Occipital lobe (tissue), 2 donors: ENCODE measurements around the gene RPUSD3. TPM values are rescaled to one million over a fixed set of nuclear protein-coding genes. Genes with fewer than 3 reads are reported as not detected.

Experiments used
- DNase-seq: peaks from one replicate; lab custom pipeline; 2025; lab: John Stamatoyannopoulos, UW
- total RNA-seq: library from RNA; depleted of rRNA; stranded (reverse); fragments of >200 nt; gene quantifications from one replicate; pipeline ENCODE4 v1.2.3, GENCODE V29; 2014

The RPUSD3 gene
- total RNA-seq, 1 donor from 2014 or later, result 20.9 TPM

DNA sequence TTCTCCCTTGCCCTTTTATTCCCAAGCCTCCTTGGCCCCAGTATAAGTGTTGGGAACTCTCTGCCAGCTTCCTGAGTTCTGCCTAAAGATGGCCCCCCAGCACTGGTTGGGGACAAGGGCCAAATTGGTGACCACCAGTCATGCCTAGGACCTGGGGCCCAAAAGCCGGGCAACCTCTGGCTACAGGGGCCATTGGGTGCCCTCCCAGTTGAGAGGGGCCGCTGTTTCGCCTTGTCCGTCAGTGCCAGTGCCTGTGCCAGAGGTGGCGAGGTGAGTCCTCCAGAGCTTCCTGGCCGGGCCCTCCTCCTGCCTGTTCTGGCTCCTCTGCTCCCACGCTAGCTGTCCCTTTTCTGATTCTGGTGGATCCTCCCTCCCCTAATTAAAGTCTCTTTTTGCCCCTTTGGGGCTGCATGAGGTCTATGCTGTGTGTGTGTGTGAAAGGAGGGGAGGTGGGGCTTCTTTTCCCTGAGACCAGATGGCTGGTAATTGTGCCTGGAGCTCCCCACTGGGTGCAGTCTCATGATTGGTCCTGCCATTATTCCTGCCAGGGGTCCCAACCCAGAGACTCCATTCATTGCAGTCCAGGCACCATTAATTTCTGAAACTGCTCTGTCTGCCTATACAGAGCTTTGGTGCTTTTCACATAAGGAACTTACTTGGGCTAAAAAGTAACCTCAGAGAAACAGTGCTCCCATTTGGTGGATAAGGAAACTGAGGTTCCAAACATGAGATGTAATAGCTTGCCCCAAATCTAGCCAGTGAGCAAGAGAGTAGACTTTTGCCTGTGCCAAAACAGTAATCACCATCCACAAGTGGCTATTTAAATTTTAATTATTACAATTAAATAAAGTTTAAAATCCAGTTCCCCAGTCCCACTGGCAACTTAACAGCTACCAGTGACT is 36.9 kb downstream of the RPUSD3 start:
- DNase-seq, result no peak

GRCh38 chr3:9806137-9806536 is 37.7 kb downstream of the RPUSD3 start:
- no peak for DNase-seq

- no peak for DNase-seq
Observed at GRCh38 chr3:9804996-9805395, 38.8 kb downstream of the RPUSD3 start.

DNA sequence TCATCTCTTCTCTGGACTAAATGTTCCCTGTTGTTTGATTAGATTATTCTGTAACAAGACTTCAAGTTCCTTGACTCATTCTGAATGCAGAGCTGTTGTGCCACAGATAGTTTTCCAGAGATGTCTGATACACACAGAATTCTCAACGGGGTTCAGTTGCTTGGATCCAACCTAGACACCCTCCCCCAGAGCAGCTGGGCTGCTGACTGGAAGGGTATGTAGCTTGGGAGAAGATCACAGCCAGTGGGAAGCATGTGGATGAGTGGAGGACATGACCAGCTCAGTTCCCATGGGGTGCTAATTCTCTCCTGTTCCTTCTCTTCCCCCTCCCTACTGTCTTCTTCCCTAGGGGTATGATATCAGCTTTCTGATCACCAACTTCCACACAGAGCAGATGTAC is 40.3 kb downstream of the RPUSD3 start:
- DNase-seq, result peak; percentile 47

GRCh38 chr3:9800529-9800928 is 43.3 kb downstream of the RPUSD3 start:
- no peak for DNase-seq

DNA sequence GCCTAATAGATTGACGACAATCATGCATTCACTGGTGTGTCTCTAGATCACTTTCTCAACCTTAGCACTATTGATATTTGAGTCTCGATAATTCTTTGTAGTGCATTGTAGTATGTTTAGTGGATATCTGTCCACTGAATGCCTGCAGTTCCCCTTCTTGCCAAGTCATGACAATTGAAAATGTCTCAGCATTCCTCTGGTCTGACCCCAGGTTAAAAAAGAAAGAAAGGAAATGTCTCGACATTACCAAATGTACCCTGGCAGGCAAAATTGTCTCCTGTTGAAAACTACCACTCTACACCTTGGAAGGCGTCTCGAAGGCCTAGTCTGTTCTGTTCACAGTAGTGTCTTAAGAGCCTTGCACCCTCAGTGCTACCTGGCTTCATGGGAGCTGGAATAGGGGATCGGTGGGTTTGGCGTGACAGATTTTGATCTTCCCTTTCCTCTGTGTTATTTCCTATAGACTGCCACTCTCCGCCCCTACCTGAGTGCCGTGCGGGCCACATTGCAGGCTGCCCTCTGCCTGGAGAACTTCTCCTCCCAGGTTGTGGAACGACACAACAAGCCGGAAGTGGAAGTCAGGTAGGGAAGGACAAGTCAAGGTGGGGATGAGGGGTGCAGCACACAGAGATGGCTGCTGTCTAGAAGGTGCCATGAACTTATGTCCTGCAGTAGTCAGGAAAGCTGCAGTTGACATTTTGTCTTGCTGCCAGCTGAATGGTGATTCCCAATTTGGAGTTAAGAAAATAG is 46.4 kb downstream of the RPUSD3 start:
- no peak for DNase-seq

DNA sequence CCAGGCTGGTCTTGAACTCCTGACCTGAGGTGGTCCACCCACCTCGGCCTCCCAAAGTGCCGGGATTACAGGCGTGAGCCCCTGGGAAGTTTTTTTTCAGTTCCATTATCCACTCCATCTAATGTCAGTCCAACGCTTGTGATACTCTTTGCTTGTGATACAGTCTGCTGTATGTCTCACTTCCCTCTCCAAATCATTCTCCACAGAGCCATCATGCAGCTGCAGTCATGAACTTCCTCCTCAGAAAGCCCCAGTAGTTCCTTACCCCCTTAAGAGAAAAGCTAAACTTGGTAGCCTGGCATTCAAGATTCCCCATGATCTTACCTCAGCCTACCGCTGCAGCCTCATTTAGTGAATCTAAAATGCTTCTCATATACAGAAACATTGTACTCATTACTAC is 48.6 kb downstream of the RPUSD3 start:
- no peak for DNase-seq

DNA sequence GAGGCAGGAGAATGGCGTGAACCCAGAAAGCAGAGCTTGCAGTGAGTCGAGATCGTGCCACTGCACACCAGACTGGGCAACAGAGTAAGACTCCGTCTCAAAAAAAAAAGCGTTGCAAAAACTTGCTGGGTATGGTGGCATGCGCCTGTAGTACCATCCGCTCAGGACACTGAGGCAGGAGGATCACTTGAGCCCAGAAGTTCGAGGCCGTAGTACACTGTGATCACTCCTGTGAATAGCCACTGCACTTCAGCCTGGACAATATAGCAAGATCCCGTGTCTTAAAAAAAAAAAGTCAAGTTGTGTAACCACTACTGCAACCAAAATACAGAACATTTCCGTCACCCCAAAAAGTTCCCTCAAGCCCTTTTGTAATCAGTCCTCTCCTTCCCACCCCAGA is 49.4 kb downstream of the RPUSD3 start:
- DNase-seq, result no peak

GRCh38 chr3:9793161-9793781 is 50.5 kb downstream of the RPUSD3 start:
- no peak for DNase-seq

- peak; percentile 91 for DNase-seq
Observed at GRCh38 chr3:9792405-9793160, 51.2 kb downstream of the RPUSD3 start, which contains the start of the genes ARPC4 and TADA3. Gene ARPC4, plus strand, starts transcription at chr3:9793082. Its CDS starts 40 bp downstream, at chr3:9793122. Gene TADA3, minus strand, starts transcription at chr3:9792473. Its CDS starts 1,007 bp downstream, at chr3:9791466.

- DNase-seq, result no peak
Observed at GRCh38 chr3:9791790-9792404, 51.9 kb downstream of the RPUSD3 start.

- no peak for DNase-seq
Observed at GRCh38 chr3:9791127-9791526, 52.7 kb downstream of the RPUSD3 start.

Other genes starting within 250 kb of the RPUSD3 start
- gene MTMR14, start 194.5 kb downstream of the RPUSD3 start, total RNA-seq, result 16.2 TPM
- 0.31 TPM for gene CPNE9, start 140.2 kb downstream of the RPUSD3 start, total RNA-seq
- gene BRPF1, start 112.3 kb downstream of the RPUSD3 start, total RNA-seq, result 16.8 TPM
- gene OGG1, start 94.1 kb downstream of the RPUSD3 start, total RNA-seq, result 61.3 TPM
- gene CAMK1, start 74.1 kb downstream of the RPUSD3 start, total RNA-seq, result 56.1 TPM
- gene TADA3, start 51.5 kb downstream of the RPUSD3 start, total RNA-seq, result 28.1 TPM
- 162 TPM for gene ARPC4, start 50.9 kb downstream of the RPUSD3 start, total RNA-seq
- gene TTLL3, start 33.7 kb downstream of the RPUSD3 start, total RNA-seq, result 16.5 TPM
- not detected for gene CIDEC, start 36.2 kb upstream of the RPUSD3 start, total RNA-seq
- gene JAGN1, start 46.6 kb upstream of the RPUSD3 start, total RNA-seq, result 17.8 TPM
- gene IL17RE, start 58.8 kb upstream of the RPUSD3 start, total RNA-seq, result not detected
- gene IL17RC, start 73.1 kb upstream of the RPUSD3 start, total RNA-seq, result 4.5 TPM
- 17.5 TPM for gene CRELD1, start 89.8 kb upstream of the RPUSD3 start, total RNA-seq
- gene PRRT3, start 108.4 kb upstream of the RPUSD3 start, total RNA-seq, result 4.1 TPM
- 31.4 TPM for gene EMC3, start 142.8 kb upstream of the RPUSD3 start, total RNA-seq
- 5.6 TPM for gene FANCD2, start 182.4 kb upstream of the RPUSD3 start, total RNA-seq